ENCODE measurements around the gene ARHGAP6. TPM values are rescaled to one million over a fixed set of nuclear protein-coding genes. Genes with fewer than 3 reads are reported as not detected.

ARHGAP6 gene
- total and polyA plus RNA-seq, 9 of the 15 experiments (the other 6 are each of a cell fraction or from before 2014, with no cell fraction given): 12.5 to 63.6 (median 41.8) TPM

- peak in 1 of 2 experiments; percentile 50; a peak in 2 of 4 replicates for TF ChIP-seq HDAC1 (IDR thresholded peaks at IDR 0.05)
- TF ChIP-seq, protein P1, sequence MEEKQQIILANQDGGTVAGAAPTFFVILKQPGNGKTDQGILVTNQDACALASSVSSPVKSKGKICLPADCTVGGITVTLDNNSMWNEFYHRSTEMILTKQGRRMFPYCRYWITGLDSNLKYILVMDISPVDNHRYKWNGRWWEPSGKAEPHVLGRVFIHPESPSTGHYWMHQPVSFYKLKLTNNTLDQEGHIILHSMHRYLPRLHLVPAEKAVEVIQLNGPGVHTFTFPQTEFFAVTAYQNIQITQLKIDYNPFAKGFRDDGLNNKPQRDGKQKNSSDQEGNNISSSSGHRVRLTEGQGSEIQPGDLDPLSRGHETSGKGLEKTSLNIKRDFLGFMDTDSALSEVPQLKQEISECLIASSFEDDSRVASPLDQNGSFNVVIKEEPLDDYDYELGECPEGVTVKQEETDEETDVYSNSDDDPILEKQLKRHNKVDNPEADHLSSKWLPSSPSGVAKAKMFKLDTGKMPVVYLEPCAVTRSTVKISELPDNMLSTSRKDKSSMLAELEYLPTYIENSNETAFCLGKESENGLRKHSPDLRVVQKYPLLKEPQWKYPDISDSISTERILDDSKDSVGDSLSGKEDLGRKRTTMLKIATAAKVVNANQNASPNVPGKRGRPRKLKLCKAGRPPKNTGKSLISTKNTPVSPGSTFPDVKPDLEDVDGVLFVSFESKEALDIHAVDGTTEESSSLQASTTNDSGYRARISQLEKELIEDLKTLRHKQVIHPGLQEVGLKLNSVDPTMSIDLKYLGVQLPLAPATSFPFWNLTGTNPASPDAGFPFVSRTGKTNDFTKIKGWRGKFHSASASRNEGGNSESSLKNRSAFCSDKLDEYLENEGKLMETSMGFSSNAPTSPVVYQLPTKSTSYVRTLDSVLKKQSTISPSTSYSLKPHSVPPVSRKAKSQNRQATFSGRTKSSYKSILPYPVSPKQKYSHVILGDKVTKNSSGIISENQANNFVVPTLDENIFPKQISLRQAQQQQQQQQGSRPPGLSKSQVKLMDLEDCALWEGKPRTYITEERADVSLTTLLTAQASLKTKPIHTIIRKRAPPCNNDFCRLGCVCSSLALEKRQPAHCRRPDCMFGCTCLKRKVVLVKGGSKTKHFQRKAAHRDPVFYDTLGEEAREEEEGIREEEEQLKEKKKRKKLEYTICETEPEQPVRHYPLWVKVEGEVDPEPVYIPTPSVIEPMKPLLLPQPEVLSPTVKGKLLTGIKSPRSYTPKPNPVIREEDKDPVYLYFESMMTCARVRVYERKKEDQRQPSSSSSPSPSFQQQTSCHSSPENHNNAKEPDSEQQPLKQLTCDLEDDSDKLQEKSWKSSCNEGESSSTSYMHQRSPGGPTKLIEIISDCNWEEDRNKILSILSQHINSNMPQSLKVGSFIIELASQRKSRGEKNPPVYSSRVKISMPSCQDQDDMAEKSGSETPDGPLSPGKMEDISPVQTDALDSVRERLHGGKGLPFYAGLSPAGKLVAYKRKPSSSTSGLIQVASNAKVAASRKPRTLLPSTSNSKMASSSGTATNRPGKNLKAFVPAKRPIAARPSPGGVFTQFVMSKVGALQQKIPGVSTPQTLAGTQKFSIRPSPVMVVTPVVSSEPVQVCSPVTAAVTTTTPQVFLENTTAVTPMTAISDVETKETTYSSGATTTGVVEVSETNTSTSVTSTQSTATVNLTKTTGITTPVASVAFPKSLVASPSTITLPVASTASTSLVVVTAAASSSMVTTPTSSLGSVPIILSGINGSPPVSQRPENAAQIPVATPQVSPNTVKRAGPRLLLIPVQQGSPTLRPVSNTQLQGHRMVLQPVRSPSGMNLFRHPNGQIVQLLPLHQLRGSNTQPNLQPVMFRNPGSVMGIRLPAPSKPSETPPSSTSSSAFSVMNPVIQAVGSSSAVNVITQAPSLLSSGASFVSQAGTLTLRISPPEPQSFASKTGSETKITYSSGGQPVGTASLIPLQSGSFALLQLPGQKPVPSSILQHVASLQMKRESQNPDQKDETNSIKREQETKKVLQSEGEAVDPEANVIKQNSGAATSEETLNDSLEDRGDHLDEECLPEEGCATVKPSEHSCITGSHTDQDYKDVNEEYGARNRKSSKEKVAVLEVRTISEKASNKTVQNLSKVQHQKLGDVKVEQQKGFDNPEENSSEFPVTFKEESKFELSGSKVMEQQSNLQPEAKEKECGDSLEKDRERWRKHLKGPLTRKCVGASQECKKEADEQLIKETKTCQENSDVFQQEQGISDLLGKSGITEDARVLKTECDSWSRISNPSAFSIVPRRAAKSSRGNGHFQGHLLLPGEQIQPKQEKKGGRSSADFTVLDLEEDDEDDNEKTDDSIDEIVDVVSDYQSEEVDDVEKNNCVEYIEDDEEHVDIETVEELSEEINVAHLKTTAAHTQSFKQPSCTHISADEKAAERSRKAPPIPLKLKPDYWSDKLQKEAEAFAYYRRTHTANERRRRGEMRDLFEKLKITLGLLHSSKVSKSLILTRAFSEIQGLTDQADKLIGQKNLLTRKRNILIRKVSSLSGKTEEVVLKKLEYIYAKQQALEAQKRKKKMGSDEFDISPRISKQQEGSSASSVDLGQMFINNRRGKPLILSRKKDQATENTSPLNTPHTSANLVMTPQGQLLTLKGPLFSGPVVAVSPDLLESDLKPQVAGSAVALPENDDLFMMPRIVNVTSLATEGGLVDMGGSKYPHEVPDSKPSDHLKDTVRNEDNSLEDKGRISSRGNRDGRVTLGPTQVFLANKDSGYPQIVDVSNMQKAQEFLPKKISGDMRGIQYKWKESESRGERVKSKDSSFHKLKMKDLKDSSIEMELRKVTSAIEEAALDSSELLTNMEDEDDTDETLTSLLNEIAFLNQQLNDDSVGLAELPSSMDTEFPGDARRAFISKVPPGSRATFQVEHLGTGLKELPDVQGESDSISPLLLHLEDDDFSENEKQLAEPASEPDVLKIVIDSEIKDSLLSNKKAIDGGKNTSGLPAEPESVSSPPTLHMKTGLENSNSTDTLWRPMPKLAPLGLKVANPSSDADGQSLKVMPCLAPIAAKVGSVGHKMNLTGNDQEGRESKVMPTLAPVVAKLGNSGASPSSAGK (IDR thresholded peaks at IDR 0.05): no peak
- no peak for TF ChIP-seq ZNF76 (CRISPR knock-in tag; IDR thresholded peaks at IDR 0.05; ENCODE audit: borderline replicate concordance)
- no peak for TF ChIP-seq JUN (IDR thresholded peaks at IDR 0.05; ENCODE audit: borderline replicate concordance, low read depth, low read length)
- peak; percentile 96; the same call in 1 of the 2 replicates for TF ChIP-seq JUN (CRISPR knock-in tag; IDR thresholded peaks at IDR 0.05; ENCODE audit: borderline replicate concordance)
- TF ChIP-seq ZNF316 (IDR thresholded peaks at IDR 0.05): 0 out of 2 replicates have a peak, but pooled peaks have one; percentile 31
- no peak for TF ChIP-seq ZNF146 (CRISPR knock-in tag; IDR thresholded peaks at IDR 0.05; ENCODE audit: unreplicated experiment)
- TF ChIP-seq ZBTB1 (CRISPR knock-in tag; IDR thresholded peaks at IDR 0.05; ENCODE audit: borderline replicate concordance, low read depth): no peak
- no peak for TF ChIP-seq BRF1 (IDR thresholded peaks at IDR 0.05; ENCODE audit: borderline replicate concordance, extremely low read depth, insufficient read length)
- TF ChIP-seq RFX7 (CRISPR knock-in tag; IDR thresholded peaks at IDR 0.05): no peak
- no peak for TF ChIP-seq ZKSCAN1 (IDR thresholded peaks at IDR 0.05; ENCODE audit: low read depth, low read length)
- peak; percentile 59; the same call in 1 of the 2 replicates for TF ChIP-seq SP1 (CRISPR knock-in tag; IDR thresholded peaks at IDR 0.05)
Measured at GRCh38 chrX:11341274-11342201, 324.2 kb downstream of the ARHGAP6 start (continued).
